GM10248 (cell line): ENCODE data around the gene NRP2.

ENCODE experiments used
- CTCF ChIA-PET: fragments of 300-600 bp; sonication (Branson Sonifier 250); formaldehyde crosslinking; extraction: SDS; loops from one replicate; lab custom pipeline; 2021; ENCODE audit warnings: antibody characterized with exemption; lab: Yijun Ruan, JAX
- POLR2A ChIA-PET: fragments of 350-650 bp; sonication (Branson Sonifier 250); formaldehyde crosslinking; extraction: SDS; loops from one replicate; lab custom pipeline; 2020; ENCODE audit warnings: antibody characterized with exemption; lab: Yijun Ruan, JAX
- DNase-seq: peaks from one replicate; pipeline ENCODE4 v3.0.0; 2012; ENCODE audit errors: extremely low spot score
- CTCF ChIP-seq: IDR thresholded peaks from 2 replicates; pipeline ENCODE4 v1.5.1; 2012; ENCODE audit warnings: mild to moderate bottlenecking, low read depth; ENCODE audit errors: extremely low read depth, missing control alignments, control extremely low read depth

Gene NRP2

DNA sequence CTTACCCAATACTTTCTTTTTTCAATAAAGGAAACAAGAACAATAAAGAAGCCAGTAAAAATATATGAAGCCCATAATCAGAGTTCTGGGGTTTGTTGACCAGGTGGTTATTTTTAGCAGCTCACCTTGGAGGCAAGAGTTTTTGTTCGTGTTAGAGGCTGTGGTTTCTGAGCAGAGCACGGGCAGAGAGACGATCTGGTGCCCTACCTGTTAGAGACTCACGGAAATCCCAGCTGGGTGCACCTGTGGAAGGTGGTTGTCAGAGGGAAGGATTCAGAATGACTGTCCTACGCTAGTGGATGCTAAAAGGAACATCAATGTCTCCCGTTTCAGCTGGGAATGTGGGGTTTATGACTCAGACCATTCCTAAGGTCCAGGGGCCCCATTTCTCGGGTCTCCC is 87.6 kb downstream of the NRP2 start:
- POLR2A ChIA-PET, result interaction anchor here (0.5 kb wide), 1 partner anchor 391 kb away, joined by 3 read pairs; no protein-coding TSS in a partner anchor
- no peak for DNase-seq
- no peak for TF ChIP-seq CTCF
- CTCF ChIA-PET, result no interaction called here

DNA sequence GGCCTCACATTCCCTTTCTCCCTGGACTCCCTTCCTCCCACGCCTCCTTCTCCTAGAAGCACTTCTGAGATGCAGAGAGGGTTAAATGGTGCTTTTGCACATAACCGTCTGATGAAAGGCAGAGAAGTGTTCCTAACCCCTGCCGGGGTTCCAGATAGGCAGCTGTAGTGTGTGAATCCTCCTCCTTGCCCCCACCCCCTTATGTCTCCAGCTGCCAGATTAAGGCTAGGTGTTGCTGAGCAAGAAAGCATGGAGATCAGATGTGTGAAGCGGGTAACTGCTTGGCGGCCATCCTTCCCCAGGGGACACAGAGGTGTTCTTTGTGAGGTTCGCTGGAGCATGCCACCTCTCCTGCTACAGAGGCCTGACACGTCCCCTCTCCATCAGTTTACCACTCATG is 88.3 kb downstream of the NRP2 start:
- no peak for DNase-seq
- ChIA-PET POLR2A (no interaction called here), CTCF (no interaction called here)
- no peak for TF ChIP-seq CTCF

- no peak for TF ChIP-seq CTCF
These were observed 88.7 kb downstream of the NRP2 start for GRCh38 chr2:205771031-205771430.

DNA sequence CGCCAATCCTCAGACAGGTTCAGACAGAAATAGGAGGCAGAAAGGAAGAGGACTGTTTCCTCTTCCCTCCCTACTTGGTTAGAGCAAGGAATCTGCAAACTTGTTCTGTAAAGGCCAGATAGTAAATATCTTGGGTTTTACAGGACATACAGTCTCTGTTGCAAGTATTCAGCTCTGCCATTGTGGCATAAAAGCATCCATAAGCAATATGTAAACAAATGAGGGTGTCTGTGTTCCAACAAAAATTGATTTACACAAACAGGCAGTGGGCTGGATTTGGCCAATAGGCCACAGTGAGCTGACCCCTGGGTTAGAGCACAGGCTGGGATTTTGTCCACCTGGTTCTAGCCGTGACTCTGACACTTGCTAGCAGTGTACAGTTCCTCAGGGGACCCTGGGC is 89.4 kb downstream of the NRP2 start:
- ChIA-PET CTCF (no interaction called here), POLR2A (no interaction called here)
- no peak for DNase-seq
- TF ChIP-seq CTCF, result no peak

More at GRCh38 chr2:205771031-205771430, 88.7 kb downstream of the NRP2 start:
- ChIA-PET CTCF (no interaction called here), POLR2A (no interaction called here)
- no peak for DNase-seq

DNA sequence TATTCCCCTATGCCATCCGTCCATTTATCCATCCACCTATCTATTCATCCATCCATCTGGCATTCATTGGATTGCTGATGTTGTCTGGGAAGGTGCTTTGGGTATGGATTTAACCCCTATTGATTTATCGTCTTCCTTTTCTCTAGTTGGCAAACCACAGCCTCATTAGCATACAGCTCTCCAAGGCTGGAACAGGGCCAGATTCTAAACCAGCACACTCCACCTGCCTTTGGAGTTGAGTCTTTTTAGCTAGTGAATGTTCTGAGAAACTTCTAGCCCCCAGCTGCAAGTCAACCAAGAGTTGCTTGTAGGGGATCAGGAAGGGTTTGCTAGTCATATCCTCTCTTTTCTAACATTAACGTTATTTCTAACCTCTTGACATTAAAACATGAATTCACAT is 90.7 kb downstream of the NRP2 start:
- no peak for DNase-seq
- no peak for TF ChIP-seq CTCF
- POLR2A ChIA-PET, result no interaction called here
- CTCF ChIA-PET, result interaction anchor here (1.5 to 3.8 kb wide), 3 partner anchors 7 to 153 kb away, joined by 3 to 20 read pairs (median 4); no protein-coding TSS in a partner anchor

- ChIA-PET POLR2A (interaction anchor here (0.5 kb wide), 1 partner anchor 795 kb away, joined by 12 read pairs; no protein-coding TSS in a partner anchor), CTCF (interaction anchor here (1.0 to 4.2 kb wide), 7 partner anchors 8 to 174 kb away, joined by 3 to 51 read pairs (median 4); no protein-coding TSS in a partner anchor)
- DNase-seq, result no peak
- no peak for TF ChIP-seq CTCF
These were observed 91.7 kb downstream of the NRP2 start for GRCh38 chr2:205773989-205774388.
